Adipocyte (in vitro differentiated cells): ENCODE results near the gene FKBP5.
"Not testable (repeated sequence)": the region's sequence is repeated elsewhere in the genome, so short reads cannot be mapped to it uniquely, and the experiment has no call there.

Experiments
- DNase-seq: peaks from one replicate; pipeline ENCODE4 v3.0.0-alpha.2; 2015; ENCODE audit warnings: low read depth
- H3K27me3 ChIP-seq: replicated peaks from 2 replicates; pipeline ENCODE4 v1.7.0; 2013; ENCODE audit warnings: mild to moderate bottlenecking, low read length, moderate library complexity; ENCODE audit not compliant: control insufficient read depth, insufficient read depth
- H3K36me3 ChIP-seq: 2 replicates; pipeline ENCODE4 v1.7.0; 2013; ENCODE audit warnings: low read length, mild to moderate bottlenecking, moderate library complexity; ENCODE audit not compliant: control insufficient read depth, insufficient read depth, severe bottlenecking
- H3K4me1 ChIP-seq: 2 replicates; pipeline ENCODE4 v1.7.0; 2013; ENCODE audit warnings: mild to moderate bottlenecking, low read length, moderate library complexity; ENCODE audit not compliant: control insufficient read depth, insufficient read depth
- H3K4me3 ChIP-seq: 2 replicates; pipeline ENCODE4 v1.7.0; 2013; ENCODE audit warnings: mild to moderate bottlenecking, low read length, moderate library complexity
- H3K9ac ChIP-seq: 2 replicates; pipeline ENCODE4 v1.7.0; 2013; ENCODE audit warnings: mild to moderate bottlenecking, low read length, moderate library complexity
- H3K9me3 ChIP-seq: 2 replicates; pipeline ENCODE4 v1.7.0; 2013; ENCODE audit warnings: mild to moderate bottlenecking, low read length, moderate library complexity; ENCODE audit not compliant: control insufficient read depth

Gene FKBP5

GRCh38 chr6:35552285-35552917, 136.3 kb downstream of the FKBP5 start:
- Histone ChIP-seq H3K4me1 (no peaks in the 10 kb centered on the region), H3K36me3 (no peaks in the 10 kb centered on the region), H3K27me3 (peaks cover 21% of the 10 kb centered on the region), H3K9ac (no peak overlapping the region), H3K4me3 (no peak overlapping the region), H3K9me3 (peaks cover 14% of the 10 kb centered on the region)
- DNase-seq, result no peak

- DNase-seq, result no peak
- Histone ChIP-seq H3K36me3 (no peaks in the 10 kb centered on the region), H3K9ac (no peak overlapping the region), H3K27me3 (peaks cover 29% of the 10 kb centered on the region), H3K4me3 (no peak overlapping the region), H3K9me3 (peaks cover 14% of the 10 kb centered on the region), H3K4me1 (no peaks in the 10 kb centered on the region)
These were observed 138.3 kb downstream of the FKBP5 start for GRCh38 chr6:35550437-35550836.

- Histone ChIP-seq H3K4me1 (no peaks in the 10 kb centered on the region), H3K36me3 (no peaks in the 10 kb centered on the region), H3K4me3 (no peak overlapping the region), H3K9ac (no peak overlapping the region), H3K9me3 (peaks cover 14% of the 10 kb centered on the region), H3K27me3 (peaks cover 39% of the 10 kb centered on the region)
- DNase-seq, result no peak
These were observed 141.0 kb downstream of the FKBP5 start for GRCh38 chr6:35547676-35548075.

GRCh38 chr6:35544769-35545361, 143.8 kb downstream of the FKBP5 start:
- Histone ChIP-seq H3K36me3 (no peaks in the 10 kb centered on the region), H3K9me3 (peaks cover 4% of the 10 kb centered on the region), H3K4me1 (no peaks in the 10 kb centered on the region), H3K9ac (no peak overlapping the region), H3K4me3 (no peak overlapping the region), H3K27me3 (peaks cover 35% of the 10 kb centered on the region)
- no peak for DNase-seq

GRCh38 chr6:35543459-35544193, 145.1 kb downstream of the FKBP5 start:
- H3K9me3 ChIP-seq, result peaks cover 4% of the 10 kb centered on the region
- no peak overlapping the region for H3K9ac ChIP-seq
- no peak for DNase-seq
- no peaks in the 10 kb centered on the region for H3K4me1 ChIP-seq
- no peak overlapping the region for H3K4me3 ChIP-seq
- H3K27me3 ChIP-seq, result peaks cover 40% of the 10 kb centered on the region
- no peaks in the 10 kb centered on the region for H3K36me3 ChIP-seq

- Histone ChIP-seq H3K36me3 (no peaks in the 10 kb centered on the region), H3K4me3 (no peak overlapping the region), H3K9ac (no peak overlapping the region), H3K4me1 (no peaks in the 10 kb centered on the region), H3K9me3 (peaks cover 4% of the 10 kb centered on the region), H3K27me3 (peaks cover 38% of the 10 kb centered on the region)
- DNase-seq, result no peak
These were observed 146.9 kb downstream of the FKBP5 start for GRCh38 chr6:35541836-35542235.

GRCh38 chr6:35539223-35539622, 149.5 kb downstream of the FKBP5 start:
- no peak for DNase-seq
- peaks cover 30% of the 10 kb centered on the region for H3K27me3 ChIP-seq
- no peaks in the 10 kb centered on the region for H3K36me3 ChIP-seq
- H3K4me3 ChIP-seq, result no peak overlapping the region
- peaks cover 4% of the 10 kb centered on the region for H3K9me3 ChIP-seq
- no peak overlapping the region for H3K9ac ChIP-seq
- H3K4me1 ChIP-seq, result no peaks in the 10 kb centered on the region

GRCh38 chr6:35535847-35536246, 152.9 kb downstream of the FKBP5 start:
- not testable (repeated sequence) for H3K9me3 ChIP-seq, DNase-seq, H3K9ac ChIP-seq

GRCh38 chr6:35534407-35535170, 154.1 kb downstream of the FKBP5 start:
- no peak for DNase-seq

More at GRCh38 chr6:35535847-35536246, 152.9 kb downstream of the FKBP5 start:
- H3K36me3 ChIP-seq, H3K4me1 ChIP-seq, H3K4me3 ChIP-seq: not testable (repeated sequence)
- H3K27me3 ChIP-seq, result peaks cover 38% of the 10 kb centered on the region

GRCh38 chr6:35533981-35534380, 154.7 kb downstream of the FKBP5 start:
- H3K36me3 ChIP-seq, result no peaks in the 10 kb centered on the region
- DNase-seq, result no peak
- H3K27me3 ChIP-seq, result peaks cover 35% of the 10 kb centered on the region
- H3K4me1 ChIP-seq, result no peaks in the 10 kb centered on the region
- no peaks in the 10 kb centered on the region for H3K9me3 ChIP-seq
- H3K9ac ChIP-seq, result no peak overlapping the region
- H3K4me3 ChIP-seq, result no peak overlapping the region

More at GRCh38 chr6:35534407-35535170, 154.1 kb downstream of the FKBP5 start:
- no peak overlapping the region for H3K9ac ChIP-seq
- H3K9me3 ChIP-seq, result no peaks in the 10 kb centered on the region
- no peaks in the 10 kb centered on the region for H3K4me1 ChIP-seq
- peaks cover 38% of the 10 kb centered on the region for H3K27me3 ChIP-seq
- no peak overlapping the region for H3K4me3 ChIP-seq
- H3K36me3 ChIP-seq, result no peaks in the 10 kb centered on the region

GRCh38 chr6:35532126-35532525, 156.6 kb downstream of the FKBP5 start:
- no peaks in the 10 kb centered on the region for H3K4me1 ChIP-seq
- no peaks in the 10 kb centered on the region for H3K9me3 ChIP-seq
- peaks cover 38% of the 10 kb centered on the region for H3K27me3 ChIP-seq
- H3K36me3 ChIP-seq, result no peaks in the 10 kb centered on the region
- H3K9ac ChIP-seq, result no peak overlapping the region
- no peak for DNase-seq
- no peak overlapping the region for H3K4me3 ChIP-seq
